ENCODE results near the gene GSTT2B. TPM values are rescaled to one million over a fixed set of nuclear protein-coding genes. Genes with fewer than 3 reads are reported as not detected.

Gene GSTT2B
- total RNA-seq, 1 donor from 2014 or later, result 11.9 TPM

DNA sequence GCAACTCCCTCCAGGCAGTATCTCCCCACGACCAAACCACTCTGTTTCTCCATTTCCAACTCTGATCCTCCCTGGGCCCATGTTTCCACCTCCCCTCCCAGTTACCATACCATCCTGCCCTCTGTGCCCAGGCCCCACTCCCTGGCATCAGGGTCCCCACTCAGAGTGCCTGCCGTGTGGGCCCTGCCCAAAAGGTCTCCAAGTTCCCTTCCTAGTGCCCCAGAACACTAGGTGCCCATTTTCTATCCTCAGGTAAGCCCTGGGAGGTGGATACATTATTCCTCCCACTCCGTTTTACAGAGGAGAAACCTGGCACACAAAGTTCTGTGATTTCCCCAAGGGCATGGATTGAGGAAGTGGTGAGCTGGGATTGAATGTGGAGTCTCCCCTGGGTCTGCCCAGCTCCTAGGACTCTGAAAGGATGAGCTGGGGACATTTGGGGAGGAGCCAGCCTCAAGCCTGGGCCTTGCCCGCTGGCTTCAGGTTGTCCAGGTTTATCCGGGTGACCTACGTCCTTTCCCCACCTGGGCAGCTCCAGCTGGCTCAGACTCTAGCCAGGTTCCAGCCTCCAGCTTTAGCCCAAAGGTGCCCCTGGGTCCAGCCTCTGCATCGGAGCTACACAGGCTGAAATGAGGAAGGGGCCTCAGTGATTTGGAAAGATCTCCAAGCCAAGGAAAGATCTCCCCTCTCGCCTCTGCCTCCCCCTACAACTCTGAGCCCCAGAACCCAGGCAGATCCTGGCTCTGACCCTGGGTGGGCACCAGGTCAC, 46.4 kb upstream of the GSTT2B start:
- Mint-ChIP-seq H3K9me3 (ENCODE audit: unreplicated experiment) (peaks cover 6% of the 10 kb centered on the region), H3K4me3 (ENCODE audit: unreplicated experiment) (no peak overlapping the region), H3K27me3 (ENCODE audit: unreplicated experiment) (peaks cover 10% of the 10 kb centered on the region), H3K36me3 (ENCODE audit: unreplicated experiment) (peaks cover 4% of the 10 kb centered on the region), H3K4me1 (ENCODE audit: low read depth, unreplicated experiment) (peaks cover 11% of the 10 kb centered on the region), H3K27ac (ENCODE audit: unreplicated experiment) (no peak overlapping the region)
- TF ChIP-seq, protein P1, sequence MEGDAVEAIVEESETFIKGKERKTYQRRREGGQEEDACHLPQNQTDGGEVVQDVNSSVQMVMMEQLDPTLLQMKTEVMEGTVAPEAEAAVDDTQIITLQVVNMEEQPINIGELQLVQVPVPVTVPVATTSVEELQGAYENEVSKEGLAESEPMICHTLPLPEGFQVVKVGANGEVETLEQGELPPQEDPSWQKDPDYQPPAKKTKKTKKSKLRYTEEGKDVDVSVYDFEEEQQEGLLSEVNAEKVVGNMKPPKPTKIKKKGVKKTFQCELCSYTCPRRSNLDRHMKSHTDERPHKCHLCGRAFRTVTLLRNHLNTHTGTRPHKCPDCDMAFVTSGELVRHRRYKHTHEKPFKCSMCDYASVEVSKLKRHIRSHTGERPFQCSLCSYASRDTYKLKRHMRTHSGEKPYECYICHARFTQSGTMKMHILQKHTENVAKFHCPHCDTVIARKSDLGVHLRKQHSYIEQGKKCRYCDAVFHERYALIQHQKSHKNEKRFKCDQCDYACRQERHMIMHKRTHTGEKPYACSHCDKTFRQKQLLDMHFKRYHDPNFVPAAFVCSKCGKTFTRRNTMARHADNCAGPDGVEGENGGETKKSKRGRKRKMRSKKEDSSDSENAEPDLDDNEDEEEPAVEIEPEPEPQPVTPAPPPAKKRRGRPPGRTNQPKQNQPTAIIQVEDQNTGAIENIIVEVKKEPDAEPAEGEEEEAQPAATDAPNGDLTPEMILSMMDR (IDR thresholded peaks at IDR 0.05; ENCODE audit: partially characterized antibody, unreplicated experiment), result no peak
- no peak for DNase-seq

- Mint-ChIP-seq H3K9me3 (ENCODE audit: unreplicated experiment) (peaks cover 6% of the 10 kb centered on the region), H3K4me3 (ENCODE audit: unreplicated experiment) (no peak overlapping the region), H3K4me1 (ENCODE audit: low read depth, unreplicated experiment) (peaks cover 9% of the 10 kb centered on the region), H3K27ac (ENCODE audit: unreplicated experiment) (no peak overlapping the region), H3K36me3 (ENCODE audit: unreplicated experiment) (peaks cover 4% of the 10 kb centered on the region), H3K27me3 (ENCODE audit: unreplicated experiment) (peaks cover 15% of the 10 kb centered on the region)
- DNase-seq, result no peak
- TF ChIP-seq, protein P1 (IDR thresholded peaks at IDR 0.05; ENCODE audit: partially characterized antibody, unreplicated experiment), result no peak
Observed at GRCh38 chr22:24006914-24007214, 45.9 kb upstream of the GSTT2B start.

GRCh38 chr22:24006207-24006913, 45.4 kb upstream of the GSTT2B start:
- H3K4me3 Mint-ChIP-seq (ENCODE audit: unreplicated experiment), result no peak overlapping the region
- peaks cover 9% of the 10 kb centered on the region for H3K4me1 Mint-ChIP-seq (ENCODE audit: low read depth, unreplicated experiment)
- H3K27me3 Mint-ChIP-seq (ENCODE audit: unreplicated experiment), result peaks cover 19% of the 10 kb centered on the region
- peaks cover 4% of the 10 kb centered on the region for H3K36me3 Mint-ChIP-seq (ENCODE audit: unreplicated experiment)
- H3K27ac Mint-ChIP-seq (ENCODE audit: unreplicated experiment), result no peak overlapping the region
- DNase-seq, result no peak
- TF ChIP-seq, protein P1 (IDR thresholded peaks at IDR 0.05; ENCODE audit: partially characterized antibody, unreplicated experiment), result no peak
- peaks cover 6% of the 10 kb centered on the region for H3K9me3 Mint-ChIP-seq (ENCODE audit: unreplicated experiment)

GRCh38 chr22:24005201-24005600, 44.2 kb upstream of the GSTT2B start, which contains the start of gene GSTT4:
GSTT4 (minus strand) TSS chr22:24005453; CDS start chr22:24005356, 97 bp downstream.
- peaks cover 7% of the 10 kb centered on the region for H3K4me1 Mint-ChIP-seq (ENCODE audit: low read depth, unreplicated experiment)
- TF ChIP-seq, protein P1 (IDR thresholded peaks at IDR 0.05; ENCODE audit: partially characterized antibody, unreplicated experiment), result no peak
- H3K27ac Mint-ChIP-seq (ENCODE audit: unreplicated experiment), result no peak within 1 kb of the TSS
- peaks cover under 1% of the 10 kb centered on the region for H3K9me3 Mint-ChIP-seq (ENCODE audit: unreplicated experiment)
- H3K36me3 Mint-ChIP-seq (ENCODE audit: unreplicated experiment), result peaks cover 4% of the 10 kb centered on the region
- H3K27me3 Mint-ChIP-seq (ENCODE audit: unreplicated experiment), result peaks cover 16% of the 10 kb centered on the region
- DNase-seq, result no peak
- H3K4me3 Mint-ChIP-seq (ENCODE audit: unreplicated experiment), result no peak within 1 kb of the TSS

- H3K27me3 Mint-ChIP-seq (ENCODE audit: unreplicated experiment), result peaks cover 16% of the 10 kb centered on the region
- H3K4me1 Mint-ChIP-seq (ENCODE audit: low read depth, unreplicated experiment), result peaks cover 7% of the 10 kb centered on the region
- H3K9me3 Mint-ChIP-seq (ENCODE audit: unreplicated experiment), result no peaks in the 10 kb centered on the region
- no peak for DNase-seq
- H3K27ac Mint-ChIP-seq (ENCODE audit: unreplicated experiment), result peak overlapping the region; percentile 26
- TF ChIP-seq, protein P1 (IDR thresholded peaks at IDR 0.05; ENCODE audit: partially characterized antibody, unreplicated experiment), result no peak
- H3K36me3 Mint-ChIP-seq (ENCODE audit: unreplicated experiment), result no peaks in the 10 kb centered on the region
- H3K4me3 Mint-ChIP-seq (ENCODE audit: unreplicated experiment), result peak overlapping the region; percentile 25
Observed at GRCh38 chr22:24003887-24004286, 42.9 kb upstream of the GSTT2B start.
